Fibroblast of lung (primary cell): ENCODE measurements around the gene UMPS.

ENCODE experiments used
- EZH2 ChIP-seq: IDR thresholded peaks from 2 replicates; pipeline ENCODE4 v1.5.1; 2012; ENCODE audit warnings: low read length, control low read depth, mild to moderate bottlenecking; ENCODE audit errors: missing control alignments
- TF ChIP-seq, protein P1 (sequence below), 2 donors: IDR thresholded peaks in 1 of 2; conservative IDR thresholded peaks in 1 of 2; 1 replicate in 1 of 2; 2 replicates in 1 of 2; pipeline ENCODE4 v1.5.1; 2011 to 2012; ENCODE audit warnings: low read length in 2 of 2, control low read depth in 1 of 2, inconsistent platforms in 1 of 2, low read depth in 1 of 2, mild to moderate bottlenecking in 1 of 2

- TF ChIP-seq, protein P1, sequence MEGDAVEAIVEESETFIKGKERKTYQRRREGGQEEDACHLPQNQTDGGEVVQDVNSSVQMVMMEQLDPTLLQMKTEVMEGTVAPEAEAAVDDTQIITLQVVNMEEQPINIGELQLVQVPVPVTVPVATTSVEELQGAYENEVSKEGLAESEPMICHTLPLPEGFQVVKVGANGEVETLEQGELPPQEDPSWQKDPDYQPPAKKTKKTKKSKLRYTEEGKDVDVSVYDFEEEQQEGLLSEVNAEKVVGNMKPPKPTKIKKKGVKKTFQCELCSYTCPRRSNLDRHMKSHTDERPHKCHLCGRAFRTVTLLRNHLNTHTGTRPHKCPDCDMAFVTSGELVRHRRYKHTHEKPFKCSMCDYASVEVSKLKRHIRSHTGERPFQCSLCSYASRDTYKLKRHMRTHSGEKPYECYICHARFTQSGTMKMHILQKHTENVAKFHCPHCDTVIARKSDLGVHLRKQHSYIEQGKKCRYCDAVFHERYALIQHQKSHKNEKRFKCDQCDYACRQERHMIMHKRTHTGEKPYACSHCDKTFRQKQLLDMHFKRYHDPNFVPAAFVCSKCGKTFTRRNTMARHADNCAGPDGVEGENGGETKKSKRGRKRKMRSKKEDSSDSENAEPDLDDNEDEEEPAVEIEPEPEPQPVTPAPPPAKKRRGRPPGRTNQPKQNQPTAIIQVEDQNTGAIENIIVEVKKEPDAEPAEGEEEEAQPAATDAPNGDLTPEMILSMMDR (conservative IDR thresholded peaks at IDR 0.05 in 1 of 2, IDR thresholded peaks at IDR 0.05 in 1 of 2; ENCODE audit: low read depth in 1 of 2, low read length in 2 of 2) = peak; percentile 94 to 97
- no peak for TF ChIP-seq EZH2
These were observed 31.1 kb downstream of the UMPS start for GRCh38 chr3:124761250-124761796.
